HEK293 (cell line): Measurements from ENCODE around the gene CACNA1D.

Experiments
- CTCF ChIA-PET: fragments of 350-600 bp; formaldehyde crosslinking; extraction: SDS; loops from one replicate; lab custom pipeline; 2021; ENCODE audit warnings: antibody characterized with exemption; lab: Yijun Ruan, JAX
- POLR2A ChIA-PET: fragments of 300-600 bp; formaldehyde crosslinking; extraction: SDS; loops from one replicate; lab custom pipeline; 2020; ENCODE audit warnings: antibody characterized with exemption, inconsistent platforms; lab: Yijun Ruan, JAX
- H3K27ac ChIP-seq: fragments of 200-500 bp; sonication (Bioruptor generic); 2 replicates; pipeline ENCODE4 v1.5.1; 2014; ENCODE audit warnings: low read depth, low read length, control low read depth, inconsistent platforms; ENCODE audit errors: extremely low read depth
- H3K36me3 ChIP-seq, 2 experiments: fragments of 200-500 bp in 1 of 2; sonication (Bioruptor generic) in 1 of 2; 1 replicate in 1 of 2; 2 replicates in 1 of 2; pipeline ENCODE4 v1.5.1; 2014 to 2017; ENCODE audit warnings: inconsistent platforms in 2 of 2, low read length in 2 of 2; ENCODE audit not compliant: control insufficient read depth in 2 of 2, insufficient read depth in 1 of 2
- H3K4me1 ChIP-seq: fragments of 200-500 bp; sonication (Bioruptor generic); 2 replicates; pipeline ENCODE4 v1.5.1; 2014; ENCODE audit warnings: mild to moderate bottlenecking, low read length, inconsistent platforms; ENCODE audit not compliant: control insufficient read depth, insufficient read depth
- H3K4me3 ChIP-seq: 2 replicates; pipeline ENCODE4 v1.5.1; 2011; ENCODE audit warnings: low read depth, mild to moderate bottlenecking, control low read depth, low read length, moderate library complexity
- H3K9me3 ChIP-seq: fragments of 200-500 bp; sonication (Bioruptor generic); 2 replicates; pipeline ENCODE4 v1.5.1; 2014; ENCODE audit warnings: low read depth, low read length, inconsistent platforms; ENCODE audit not compliant: control insufficient read depth, insufficient read depth
- BCL11A ChIP-seq: fragments of 450-650 bp; formaldehyde crosslinking; IDR thresholded peaks from 2 replicates; pipeline ENCODE4 v1.5.1; 2016; ENCODE audit warnings: low read depth, missing biosample characterization, missing genetic modification characterization
- CTCF ChIP-seq: fragments of 450-650 bp; formaldehyde crosslinking; IDR thresholded peaks from 2 replicates; pipeline ENCODE4 v1.5.1; 2016; ENCODE audit warnings: missing biosample characterization, missing genetic modification characterization
- KLF1 ChIP-seq: fragments of 450-650 bp; formaldehyde crosslinking; IDR thresholded peaks from 2 replicates; pipeline ENCODE4 v1.5.1; 2016; ENCODE audit warnings: missing biosample characterization, missing genetic modification characterization
- KLF9 ChIP-seq: fragments of 450-650 bp; formaldehyde crosslinking; IDR thresholded peaks from 2 replicates; pipeline ENCODE4 v1.5.1; 2016; ENCODE audit warnings: missing biosample characterization, missing genetic modification characterization, low read depth
- PRDM2 ChIP-seq: fragments of 450-650 bp; formaldehyde crosslinking; IDR thresholded peaks from 2 replicates; pipeline ENCODE4 v1.5.1; 2016; ENCODE audit warnings: missing biosample characterization, missing genetic modification characterization, borderline replicate concordance
- SALL2 ChIP-seq: fragments of 450-650 bp; formaldehyde crosslinking; IDR thresholded peaks from 2 replicates; pipeline ENCODE4 v1.5.0; 2017; ENCODE audit warnings: missing biosample characterization, mild to moderate bottlenecking, missing genetic modification characterization, borderline replicate concordance
- SETDB1 ChIP-seq: IDR thresholded peaks from one replicate; pipeline ENCODE4 v1.6.1; 2017; ENCODE audit warnings: mild to moderate bottlenecking, low read length, moderate library complexity, mixed read lengths; ENCODE audit not compliant: insufficient read length
- SP7 ChIP-seq: fragments of 450-650 bp; formaldehyde crosslinking; IDR thresholded peaks from 2 replicates; pipeline ENCODE4 v1.5.1; 2016; ENCODE audit warnings: missing biosample characterization, missing genetic modification characterization
- ZFP3 ChIP-seq: fragments of 450-650 bp; formaldehyde crosslinking; IDR thresholded peaks from 2 replicates; pipeline ENCODE4 v1.5.1; 2016; ENCODE audit warnings: low read depth, missing biosample characterization, missing genetic modification characterization
- ZNF133 ChIP-seq: fragments of 450-650 bp; formaldehyde crosslinking; IDR thresholded peaks from 2 replicates; pipeline ENCODE4 v1.5.1; 2016; ENCODE audit warnings: missing biosample characterization, missing genetic modification characterization
- ZNF146 ChIP-seq: fragments of 450-650 bp; formaldehyde crosslinking; IDR thresholded peaks from 2 replicates; pipeline ENCODE4 v1.5.1; 2016; ENCODE audit warnings: missing biosample characterization, missing genetic modification characterization
- ZNF184 ChIP-seq: fragments of 450-650 bp; IDR thresholded peaks from 2 replicates; pipeline ENCODE4 v1.5.1; 2018; ENCODE audit warnings: missing biosample characterization, mild to moderate bottlenecking, missing genetic modification characterization
- ZNF23 ChIP-seq: fragments of 450-650 bp; formaldehyde crosslinking; IDR thresholded peaks from 2 replicates; pipeline ENCODE4 v1.5.1; 2016; ENCODE audit warnings: missing biosample characterization, missing genetic modification characterization, borderline replicate concordance
- ZNF324 ChIP-seq: fragments of 450-650 bp; formaldehyde crosslinking; IDR thresholded peaks from 2 replicates; pipeline ENCODE4 v1.5.1; 2016; ENCODE audit warnings: missing biosample characterization, missing genetic modification characterization
- ZNF48 ChIP-seq: fragments of 450-650 bp; formaldehyde crosslinking; IDR thresholded peaks from 2 replicates; pipeline ENCODE4 v1.5.1; 2016; ENCODE audit warnings: missing biosample characterization, missing genetic modification characterization
- ZNF510 ChIP-seq: fragments of 450-650 bp; formaldehyde crosslinking; IDR thresholded peaks from 2 replicates; pipeline ENCODE4 v1.5.1; 2018; ENCODE audit warnings: mild to moderate bottlenecking, missing genetic modification characterization, missing biosample characterization; ENCODE audit not compliant: insufficient replicate concordance
- ZNF585B ChIP-seq: fragments of 450-650 bp; formaldehyde crosslinking; IDR thresholded peaks from 2 replicates; pipeline ENCODE4 v1.5.1; 2016; ENCODE audit warnings: missing biosample characterization, missing genetic modification characterization
- ZNF610 ChIP-seq: fragments of 450-650 bp; formaldehyde crosslinking; IDR thresholded peaks from 2 replicates; pipeline ENCODE4 v1.5.1; 2016; ENCODE audit warnings: missing biosample characterization, missing genetic modification characterization, borderline replicate concordance
- ZNF629 ChIP-seq: fragments of 450-650 bp; formaldehyde crosslinking; IDR thresholded peaks from 2 replicates; pipeline ENCODE4 v1.5.1; 2017; ENCODE audit warnings: missing biosample characterization, missing genetic modification characterization
- ZNF639 ChIP-seq: fragments of 450-650 bp; formaldehyde crosslinking; IDR thresholded peaks from 2 replicates; pipeline ENCODE4 v1.5.1; 2016; ENCODE audit warnings: missing biosample characterization, missing genetic modification characterization
- ZNF654 ChIP-seq: fragments of 450-650 bp; formaldehyde crosslinking; IDR thresholded peaks from 2 replicates; pipeline ENCODE4 v1.5.1; 2016; ENCODE audit warnings: low read depth, missing biosample characterization, missing genetic modification characterization
- ZNF747 ChIP-seq: fragments of 450-650 bp; formaldehyde crosslinking; IDR thresholded peaks from 2 replicates; pipeline ENCODE4 v1.5.1; 2016; ENCODE audit warnings: missing biosample characterization, missing genetic modification characterization
- ZNF791 ChIP-seq: fragments of 450-650 bp; formaldehyde crosslinking; IDR thresholded peaks from 2 replicates; pipeline ENCODE4 v1.5.1; 2016; ENCODE audit warnings: missing biosample characterization, missing genetic modification characterization
- TF ChIP-seq, protein P1 (sequence below): fragments of 450-650 bp; formaldehyde crosslinking; IDR thresholded peaks from 2 replicates; pipeline ENCODE4 v1.5.1; 2016; ENCODE audit warnings: missing biosample characterization, missing genetic modification characterization

CACNA1D gene

GRCh38 chr3:53628536-53629401, 134.4 kb downstream of the CACNA1D start:
- H3K36me3 ChIP-seq: no peaks in the 10 kb centered on the region
- ChIA-PET CTCF (no interaction called here), POLR2A (no interaction called here)
- H3K9me3 ChIP-seq: no peaks in the 10 kb centered on the region
- H3K27ac ChIP-seq: no peak overlapping the region
- H3K4me3 ChIP-seq: no peak overlapping the region
- TF ChIP-seq KLF1: no peak
- no peak for TF ChIP-seq SP7 (tag by site-specific recombination)
- no peak for TF ChIP-seq ZNF585B
- no peak for TF ChIP-seq ZNF324
- TF ChIP-seq CTCF (tag by site-specific recombination): no peak
- TF ChIP-seq ZNF48 (tag by site-specific recombination): no peak
- TF ChIP-seq, protein P1, sequence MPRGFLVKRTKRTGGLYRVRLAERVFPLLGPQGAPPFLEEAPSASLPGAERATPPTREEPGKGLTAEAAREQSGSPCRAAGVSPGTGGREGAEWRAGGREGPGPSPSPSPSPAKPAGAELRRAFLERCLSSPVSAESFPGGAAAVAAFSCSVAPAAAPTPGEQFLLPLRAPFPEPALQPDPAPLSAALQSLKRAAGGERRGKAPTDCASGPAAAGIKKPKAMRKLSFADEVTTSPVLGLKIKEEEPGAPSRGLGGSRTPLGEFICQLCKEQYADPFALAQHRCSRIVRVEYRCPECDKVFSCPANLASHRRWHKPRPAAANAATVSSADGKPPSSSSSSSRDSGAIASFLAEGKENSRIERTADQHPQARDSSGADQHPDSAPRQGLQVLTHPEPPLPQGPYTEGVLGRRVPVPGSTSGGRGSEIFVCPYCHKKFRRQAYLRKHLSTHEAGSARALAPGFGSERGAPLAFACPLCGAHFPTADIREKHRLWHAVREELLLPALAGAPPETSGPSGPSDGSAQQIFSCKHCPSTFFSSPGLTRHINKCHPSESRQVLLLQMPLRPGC: no peak
- TF ChIP-seq ZNF184 (tag by site-specific recombination): no peak
- TF ChIP-seq PRDM2 (tag by site-specific recombination): no peak
- no peak for TF ChIP-seq ZNF610 (tag by site-specific recombination)
- TF ChIP-seq ZNF791 (tag by site-specific recombination): no peak
- no peak for TF ChIP-seq ZNF629 (tag by site-specific recombination)
- H3K4me1 ChIP-seq: no peaks in the 10 kb centered on the region

GRCh38 chr3:53629402-53629723, 135.0 kb downstream of the CACNA1D start:
- POLR2A ChIA-PET: no interaction called here
- TF ChIP-seq KLF9 (tag by site-specific recombination) (no peak), SALL2 (tag by site-specific recombination) (no peak), ZNF133 (tag by site-specific recombination) (no peak), SETDB1 (no peak), ZNF654 (tag by site-specific recombination) (no peak), ZNF747 (tag by site-specific recombination) (no peak), ZNF639 (tag by site-specific recombination) (no peak), ZFP3 (no peak), ZNF146 (tag by site-specific recombination) (no peak), BCL11A (tag by site-specific recombination) (no peak), ZNF510 (tag by site-specific recombination) (no peak), ZNF23 (no peak)

More at GRCh38 chr3:53629402-53629723, 135.0 kb downstream of the CACNA1D start:
- Histone ChIP-seq H3K9me3 (no peaks in the 10 kb centered on the region), H3K4me1 (no peaks in the 10 kb centered on the region), H3K27ac (no peak overlapping the region), H3K36me3 (no peaks in the 10 kb centered on the region), H3K4me3 (no peak overlapping the region)
- CTCF ChIA-PET: no interaction called here
